HEK293T (cell line): ENCODE data around the gene ZBTB9.

Source experiments
- CTCF ChIA-PET: fragments of 350-600 bp; formaldehyde crosslinking; extraction: SDS; loops from one replicate; lab custom pipeline; 2021; ENCODE audit warnings: antibody characterized with exemption, inconsistent platforms; lab: Yijun Ruan, JAX
- POLR2A ChIA-PET: fragments of 350-600 bp; formaldehyde crosslinking; extraction: SDS; loops from one replicate; lab custom pipeline; 2020; ENCODE audit warnings: antibody characterized with exemption, inconsistent platforms; lab: Yijun Ruan, JAX
- DNase-seq: peaks from one replicate; pipeline ENCODE4 v3.0.0; 2012; ENCODE audit warnings: mixed read lengths; ENCODE audit errors: extremely low spot score
- ARNT ChIP-seq: fragments of 450-650 bp; IDR thresholded peaks from 2 replicates; pipeline ENCODE4 v1.6.1; 2017; ENCODE audit warnings: mild to moderate bottlenecking
- BHLHE40 ChIP-seq: fragments of 450-650 bp; IDR thresholded peaks from 2 replicates; pipeline ENCODE4 v1.6.1; 2016; ENCODE audit warnings: mild to moderate bottlenecking, moderate library complexity, borderline replicate concordance
- CTBP1 ChIP-seq: fragments of 450-650 bp; IDR thresholded peaks from 2 replicates; pipeline ENCODE4 v1.6.1; 2016; ENCODE audit warnings: borderline replicate concordance
- ELF4 ChIP-seq: fragments of 450-650 bp; IDR thresholded peaks from 2 replicates; pipeline ENCODE4 v1.6.1; 2017; ENCODE audit warnings: antibody characterized with exemption
- FOXA1 ChIP-seq: fragments of 450-650 bp; IDR thresholded peaks from 2 replicates; pipeline ENCODE4 v1.6.1; 2016; ENCODE audit warnings: mild to moderate bottlenecking
- FOXK2 ChIP-seq: fragments of 450-650 bp; IDR thresholded peaks from 2 replicates; pipeline ENCODE4 v1.6.1; 2016; ENCODE audit warnings: mild to moderate bottlenecking
- FOXM1 ChIP-seq: fragments of 450-650 bp; IDR thresholded peaks from 2 replicates; pipeline ENCODE4 v1.6.1; 2017; ENCODE audit warnings: mild to moderate bottlenecking, borderline replicate concordance
- HDGF ChIP-seq: fragments of 450-650 bp; IDR thresholded peaks from 2 replicates; pipeline ENCODE4 v1.6.1; 2017; ENCODE audit warnings: antibody characterized with exemption, borderline replicate concordance
- L3MBTL2 ChIP-seq: fragments of 450-650 bp; conservative IDR thresholded peaks from 2 replicates; pipeline ENCODE4 v1.6.1; 2016; ENCODE audit warnings: mild to moderate bottlenecking
- LEF1 ChIP-seq: fragments of 450-650 bp; IDR thresholded peaks from 2 replicates; pipeline ENCODE4 v1.6.1; 2017; ENCODE audit warnings: mild to moderate bottlenecking, borderline replicate concordance
- NFRKB ChIP-seq: fragments of 450-650 bp; IDR thresholded peaks from 2 replicates; pipeline ENCODE4 v1.6.1; 2016; ENCODE audit warnings: mild to moderate bottlenecking, moderate library complexity
- SP1 ChIP-seq: fragments of 450-650 bp; IDR thresholded peaks from 2 replicates; pipeline ENCODE4 v1.6.1; 2017
- SUZ12 ChIP-seq: fragments of 450-650 bp; IDR thresholded peaks from 2 replicates; pipeline ENCODE4 v1.6.1; 2016; ENCODE audit warnings: mild to moderate bottlenecking
- TARDBP ChIP-seq: fragments of 450-650 bp; IDR thresholded peaks from 2 replicates; pipeline ENCODE4 v1.6.1; 2016
- ZNF384 ChIP-seq: fragments of 450-650 bp; IDR thresholded peaks from 2 replicates; pipeline ENCODE4 v1.6.1; 2016
- TF ChIP-seq, protein P1 (sequence below): fragments of 450-650 bp; IDR thresholded peaks from 2 replicates; pipeline ENCODE4 v1.6.1; 2016

ZBTB9 gene

GRCh38 chr6:33446356-33446755 is 8.0 kb upstream of the ZBTB9 start:
- ChIA-PET CTCF (no interaction called here), POLR2A (no interaction called here)
- TF ChIP-seq FOXK2, result no peak
- TF ChIP-seq ELF4, result no peak
- TF ChIP-seq ZNF384, result no peak
- TF ChIP-seq, protein P1, sequence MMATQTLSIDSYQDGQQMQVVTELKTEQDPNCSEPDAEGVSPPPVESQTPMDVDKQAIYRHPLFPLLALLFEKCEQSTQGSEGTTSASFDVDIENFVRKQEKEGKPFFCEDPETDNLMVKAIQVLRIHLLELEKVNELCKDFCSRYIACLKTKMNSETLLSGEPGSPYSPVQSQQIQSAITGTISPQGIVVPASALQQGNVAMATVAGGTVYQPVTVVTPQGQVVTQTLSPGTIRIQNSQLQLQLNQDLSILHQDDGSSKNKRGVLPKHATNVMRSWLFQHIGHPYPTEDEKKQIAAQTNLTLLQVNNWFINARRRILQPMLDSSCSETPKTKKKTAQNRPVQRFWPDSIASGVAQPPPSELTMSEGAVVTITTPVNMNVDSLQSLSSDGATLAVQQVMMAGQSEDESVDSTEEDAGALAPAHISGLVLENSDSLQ, result no peak
- TF ChIP-seq LEF1, result no peak
- TF ChIP-seq BHLHE40, result no peak
- no peak for TF ChIP-seq NFRKB
- no peak for TF ChIP-seq FOXM1
- no peak for TF ChIP-seq TARDBP
- TF ChIP-seq CTBP1, result no peak
- TF ChIP-seq SUZ12, result no peak
- TF ChIP-seq HDGF, result no peak
- TF ChIP-seq ARNT, result no peak
- no peak for TF ChIP-seq SP1
- TF ChIP-seq FOXA1, result no peak
- no peak for DNase-seq

DNA sequence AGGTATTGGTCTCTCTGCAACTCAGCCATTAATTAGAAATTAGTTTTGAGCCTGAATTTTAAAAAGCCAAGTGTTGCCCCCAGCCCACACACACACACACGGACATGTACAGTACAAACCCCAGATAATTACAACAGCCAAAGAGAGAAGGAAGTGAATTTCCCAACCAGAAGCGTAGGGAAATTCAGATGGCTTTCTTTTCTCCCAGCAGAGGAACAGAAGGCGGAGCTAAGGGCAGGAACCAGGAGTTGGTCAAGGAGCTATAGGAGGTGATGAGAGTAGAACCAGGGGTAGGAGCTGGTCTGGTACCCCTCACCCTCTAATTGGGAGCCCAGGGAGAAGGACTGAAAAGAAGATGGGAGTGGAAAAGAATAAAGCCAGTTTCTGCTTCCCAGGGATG is 3.9 kb upstream of the ZBTB9 start:
- DNase-seq, result no peak
- TF ChIP-seq CTBP1, result no peak
- no peak for TF ChIP-seq SP1
- no peak for TF ChIP-seq TARDBP
- no peak for TF ChIP-seq NFRKB
- TF ChIP-seq L3MBTL2, result no peak
- TF ChIP-seq, protein P1, result no peak
- TF ChIP-seq SUZ12, result no peak
- TF ChIP-seq LEF1, result no peak
- TF ChIP-seq BHLHE40, result no peak
- TF ChIP-seq ARNT, result no peak
- no peak for TF ChIP-seq FOXM1
- TF ChIP-seq HDGF, result no peak
- TF ChIP-seq ZNF384, result no peak
- ChIA-PET POLR2A (interaction anchor here (0.6 to 1.4 kb wide), 3 partner anchors 9 to 129 kb away, joined by 3 read pairs; no protein-coding TSS in a partner anchor), CTCF (no interaction called here)

GRCh38 chr6:33451606-33452005 is 2.8 kb upstream of the ZBTB9 start:
- TF ChIP-seq FOXM1 (no peak), TARDBP (no peak)
- TF ChIP-seq, protein P1, result no peak
- CTCF ChIA-PET, result no interaction called here
- no peak for DNase-seq
- POLR2A ChIA-PET, result interaction anchor here (3.6 kb wide), 1 partner anchor 11 kb away, joined by 18 read pairs; no protein-coding TSS in a partner anchor

DNA sequence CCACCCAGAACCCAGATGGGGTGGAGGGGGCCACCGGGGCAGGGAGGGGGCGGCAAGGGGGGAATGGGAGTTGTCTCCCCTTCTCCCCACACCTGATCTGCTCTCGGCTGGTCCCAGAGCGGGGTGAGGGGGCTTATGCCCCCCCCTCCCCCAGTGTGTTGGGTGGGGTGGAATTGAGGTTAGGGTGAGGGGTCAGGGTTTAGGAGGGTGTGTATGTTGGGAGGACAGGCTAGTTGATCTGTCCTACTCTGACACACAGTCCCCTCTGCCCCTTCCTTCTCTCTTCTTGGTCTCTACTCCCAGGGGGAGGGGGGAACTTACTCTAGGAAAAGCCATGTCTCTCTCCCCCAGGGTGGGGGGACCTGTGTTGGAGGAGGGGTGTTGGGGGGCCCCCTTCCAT is 1.9 kb upstream of the ZBTB9 start:
- POLR2A ChIA-PET, result interaction anchor here (3.6 kb wide), 1 partner anchor 12 kb away, joined by 18 read pairs; no protein-coding TSS in a partner anchor
- CTCF ChIA-PET, result no interaction called here

GRCh38 chr6:33453393-33454008 is 875 bp upstream of the ZBTB9 start:
- no peak for DNase-seq
- ChIA-PET POLR2A (interaction anchor here (0.7 to 3.6 kb wide), 17 partner anchors 8 to 182 kb away, joined by 3 to 18 read pairs (median 5); partner anchors contain the start of genes CUTA, RPS18, VPS52 and ZBTB22), CTCF (interaction anchor here (0.8 kb wide), 1 partner anchor 28 kb away, joined by 4 read pairs; no protein-coding TSS in a partner anchor)
- no peak for TF ChIP-seq NFRKB
- no peak for TF ChIP-seq ARNT
- TF ChIP-seq SUZ12, result no peak
- no peak for TF ChIP-seq FOXA1
- TF ChIP-seq FOXM1, result no peak
- TF ChIP-seq HDGF, result no peak
- TF ChIP-seq, protein P1, result no peak
- TF ChIP-seq ZNF384, result no peak
- TF ChIP-seq L3MBTL2, result no peak
- TF ChIP-seq LEF1, result no peak
- TF ChIP-seq SP1, result no peak
- no peak for TF ChIP-seq BHLHE40
- TF ChIP-seq TARDBP, result no peak
- no peak for TF ChIP-seq FOXK2

More for the DNA sequence above, 1.9 kb upstream of the ZBTB9 start:
- TF ChIP-seq NFRKB (no peak), CTBP1 (no peak), HDGF (no peak), ARNT (no peak), FOXA1 (no peak), LEF1 (no peak), ZNF384 (no peak), SUZ12 (no peak), FOXM1 (no peak), FOXK2 (no peak), TARDBP (no peak), SP1 (no peak), ELF4 (no peak), BHLHE40 (no peak), L3MBTL2 (no peak)
- TF ChIP-seq, protein P1, result no peak
- DNase-seq, result no peak
